ENCODE results near the gene HDAC1. TPM values are rescaled to one million over a fixed set of nuclear protein-coding genes. Genes with fewer than 3 reads are reported as not detected.

HDAC1 gene
- total and polyA plus RNA-seq, 2 of the 8 experiments (the other 6 are each of a cell fraction or from before 2014, with no cell fraction given), result 111 to 125 TPM

- no peaks in the 10 kb centered on the region for H3K27me3 ChIP-seq (replicated peaks in 1 of 4; ENCODE audit: control insufficient read depth in 3 of 4, extremely low read depth in 1 of 4, insufficient read depth in 3 of 4, low read length in 3 of 4)
- CTCF ChIA-PET (ENCODE audit: partially characterized antibody), result interaction anchor here (0.6 to 1.1 kb wide), 2 partner anchors 43 to 1570 kb away, joined by 3 read pairs; no protein-coding TSS in a partner anchor
- H2BK120ac ChIP-seq (replicated peaks; ENCODE audit: low read depth, low read length), result no peak overlapping the region
- no peak overlapping the region for H2BK12ac ChIP-seq (ENCODE audit: low read depth, low read length)
- H3K4me3 ChIP-seq (ENCODE audit: extremely low read depth in 1 of 4, insufficient read depth in 2 of 4, low read depth in 3 of 4, low read length in 4 of 4), result no peak overlapping the region
- H2BK20ac ChIP-seq (ENCODE audit: low read length), result no peak overlapping the region
- no peak overlapping the region for H2BK15ac ChIP-seq (ENCODE audit: low read length)
- no peak overlapping the region for H4K8ac ChIP-seq (ENCODE audit: extremely low read depth, insufficient read depth, low read length)
- H4K20me1 ChIP-seq (replicated peaks in 1 of 2; ENCODE audit: control insufficient read depth in 1 of 2, insufficient read depth in 2 of 2, low read length in 2 of 2), result peaks cover 2 to 3% of the 10 kb centered on the region in 2 experiments
- FAIRE-seq (no peak), DNase-seq (ENCODE audit: low read depth in 1 of 2, low spot score in 2 of 2) (no peak)
- no peak overlapping the region for H2AK5ac ChIP-seq (ENCODE audit: low read depth, low read length)
- no peaks in the 10 kb centered on the region for H3K79me2 ChIP-seq (ENCODE audit: control insufficient read depth in 1 of 2, insufficient read depth in 2 of 2, low read length in 2 of 2)
- no peaks in the 10 kb centered on the region for H3K4me1 ChIP-seq (replicated peaks in 1 of 4; ENCODE audit: control insufficient read depth in 3 of 4, insufficient read depth in 4 of 4, low read length in 3 of 4)
- H3K9ac ChIP-seq (replicated peaks in 1 of 4; ENCODE audit: extremely low read depth in 1 of 4, low read depth in 3 of 4, low read length in 3 of 4), result no peak overlapping the region
- H2AFZ ChIP-seq (ENCODE audit: low read length), result no peak overlapping the region
- H3K9me3 ChIP-seq (ENCODE audit: insufficient read depth in 2 of 2, low read depth in 1 of 2, low read length in 1 of 2), result no peaks in the 10 kb centered on the region
- no peak overlapping the region for H2BK5ac ChIP-seq (ENCODE audit: low read depth, low read length)
- H3K18ac ChIP-seq (ENCODE audit: extremely low read depth, low read length), result no peak overlapping the region
- H3K36me3 ChIP-seq (ENCODE audit: control insufficient read depth in 2 of 4, insufficient read depth in 4 of 4, low read length in 3 of 4), result peaks cover 22 to 82% (median 65%) of the 10 kb centered on the region in 4 experiments
- H3K56ac ChIP-seq (replicated peaks; ENCODE audit: insufficient read length, low read depth, low read length), result no peak overlapping the region
- WGBS, 2 experiments (ENCODE audit: extremely low coverage in 1 of 2, insufficient coverage in 1 of 2, insufficient read length in 1 of 2, insufficient replicate concordance in 2 of 2, low coverage in 1 of 2, low lambda C conversion rate in 2 of 2, missing lambda C conversion rate in 1 of 2), result 88% methylated on average over 9 of the region's 11 CpGs; no CpG with 5 or more reads in 1 of the 2 experiments
- TF ChIP-seq EP300 (IDR thresholded peaks at IDR 0.05; ENCODE audit: borderline replicate concordance in 1 of 2, low read depth in 2 of 2, low read length in 2 of 2) (no peak), TCF12 (IDR thresholded peaks at IDR 0.05; ENCODE audit: low read depth, low read length) (no peak), FOSL1 (IDR thresholded peaks at IDR 0.05; ENCODE audit: insufficient read depth, low read depth, low read length) (no peak), POLR2A (IDR thresholded peaks at IDR 0.05; ENCODE audit: control extremely low read depth in 1 of 2, low read depth in 2 of 2, low read length in 2 of 2) (no peak), ASH2L (IDR thresholded peaks at IDR 0.05; ENCODE audit: low read length) (no peak), BRCA1 (IDR thresholded peaks at IDR 0.05; ENCODE audit: low read depth, low read length) (no peak), SP4 (IDR thresholded peaks at IDR 0.05; ENCODE audit: low read length) (no peak), SP2 (IDR thresholded peaks at IDR 0.05; ENCODE audit: low read length) (no peak)
- no peaks in the 10 kb centered on the region for H3K79me1 ChIP-seq (ENCODE audit: low read depth, low read length)
- no peak overlapping the region for H3K27ac ChIP-seq (ENCODE audit: low read depth, low read length)
- H3K4me2 ChIP-seq (ENCODE audit: insufficient read depth in 1 of 2, low read depth in 2 of 2, low read length in 2 of 2), result no peak overlapping the region
- POLR2A ChIA-PET (ENCODE audit: partially characterized antibody), result interaction anchor here (0.9 to 3.2 kb wide), 5 partner anchors 8 to 31 kb away, joined by 5 to 17 read pairs (median 7); partner anchors contain the start of gene BSDC1
- H3K23me2 ChIP-seq (ENCODE audit: low read depth, low read length), result no peaks in the 10 kb centered on the region
- no peak overlapping the region for H4K91ac ChIP-seq (replicated peaks; ENCODE audit: insufficient read length, low read length)
- H3K23ac ChIP-seq (ENCODE audit: insufficient read length), result no peak overlapping the region
- no peak overlapping the region for H3K4ac ChIP-seq (replicated peaks; ENCODE audit: insufficient read length, low read depth, low read length)
- H4K5ac ChIP-seq (ENCODE audit: insufficient read length, low read depth, low read length), result no peak overlapping the region
- no peak overlapping the region for H3K14ac ChIP-seq (ENCODE audit: insufficient read length)
These were observed 84.3 kb downstream of the HDAC1 start for GRCh38 chr1:32376199-32376598.
